ENCODE measurements around the gene MUC6.

Gene MUC6

GRCh38 chr11:967995-968751 is 68.3 kb downstream of the MUC6 start:
- DNase-seq (ENCODE audit: low read depth), result no peak

- no peak for DNase-seq (ENCODE audit: low read depth)
Observed at GRCh38 chr11:965206-965775, 71.2 kb downstream of the MUC6 start.

GRCh38 chr11:963852-964251 is 72.7 kb downstream of the MUC6 start:
- DNase-seq (ENCODE audit: low read depth), result no peak
